K562 (cell line): Measurements from ENCODE around the gene ITPR1.

Experiments
- CEBPB ChIP-seq: fragments of 450-650 bp; IDR thresholded peaks from 2 replicates; pipeline ENCODE4 v1.6.1; 2016; ENCODE audit warnings: missing genetic modification characterization, missing compliant biosample characterization
- DPF2 ChIP-seq: fragments of 450-650 bp; IDR thresholded peaks from 2 replicates; pipeline ENCODE4 v1.6.1; 2016
- ESRRA ChIP-seq: fragments of 450-650 bp; IDR thresholded peaks from 2 replicates; pipeline ENCODE4 v1.6.1; 2014; ENCODE audit warnings: low read depth, mild to moderate bottlenecking, moderate library complexity, borderline replicate concordance
- GABPA ChIP-seq: fragments of 200-800 bp; sonication (Bioruptor generic); conservative IDR thresholded peaks from 2 replicates; pipeline ENCODE4 v1.6.1; 2016; ENCODE audit warnings: low read depth, missing genetic modification characterization, missing compliant biosample characterization
- MYC ChIP-seq, 2 experiments: fragments of 250-450 bp in 1 of 2; sonication (Bioruptor Pico) in 1 of 2; IDR thresholded peaks; 2 replicates each; pipeline versions ENCODE4 v1.5.1 to v1.6.1; 2012 to 2021; ENCODE audit warnings: low read depth in 2 of 2, borderline replicate concordance in 1 of 2, improper control_type of control experiment in 1 of 2, low read length in 1 of 2, mild to moderate bottlenecking in 1 of 2, moderate library complexity in 1 of 2
- NCOA1 ChIP-seq: fragments of 450-650 bp; IDR thresholded peaks from 2 replicates; pipeline ENCODE4 v1.6.1; 2016; ENCODE audit warnings: low read depth
- RFX5 ChIP-seq: IDR thresholded peaks from 2 replicates; pipeline ENCODE4 v1.6.1; 2011; ENCODE audit warnings: low read depth, mild to moderate bottlenecking, improper control_type of control experiment, low read length
- SAP30 ChIP-seq: fragments of 200-600 bp; sonication (generic); IDR thresholded peaks from 2 replicates; pipeline ENCODE4 v1.6.1; 2012; ENCODE audit warnings: borderline replicate concordance, low read depth, mild to moderate bottlenecking, moderate library complexity, low read length, control low read depth, inconsistent platforms; ENCODE audit not compliant: insufficient read depth, poor library complexity, severe bottlenecking
- SMAD2 ChIP-seq: fragments of 150-350 bp; IDR thresholded peaks from 2 replicates; pipeline ENCODE4 v1.6.1; 2014; ENCODE audit warnings: low read depth, mild to moderate bottlenecking, low read length
- TF ChIP-seq, protein P1 (sequence below): fragments of 450-650 bp; IDR thresholded peaks from 2 replicates; pipeline ENCODE4 v1.6.1; 2016; ENCODE audit warnings: low read depth
- TF ChIP-seq, protein P2 (sequence below), 2 experiments: fragments of 450-650 bp in 1 of 2; sonication (generic) in 1 of 2; formaldehyde crosslinking in 1 of 2; IDR thresholded peaks in 1 of 2; conservative IDR thresholded peaks in 1 of 2; 2 replicates each; pipeline versions ENCODE4 v1.6.1 to v1.8.1; 2016 to 2023; ENCODE audit warnings: mild to moderate bottlenecking in 2 of 2, moderate library complexity in 2 of 2, inconsistent platforms in 1 of 2, missing genetic modification reagents in 1 of 2
- TF ChIP-seq, protein P3 (sequence below), 3 experiments: fragments of 200-800 bp in 1 of 3; sonication (Bioruptor generic) in 1 of 3; sonication (generic) in 1 of 3; formaldehyde crosslinking in 1 of 3; IDR thresholded peaks; 2 replicates each; pipeline versions ENCODE4 v1.6.1 to v1.8.0; 2016 to 2022; ENCODE audit warnings: mild to moderate bottlenecking in 2 of 3, missing compliant biosample characterization in 2 of 3, missing genetic modification characterization in 2 of 3, missing genetic modification reagents in 1 of 3
- TF ChIP-seq, protein P4 (sequence below): fragments of 450-650 bp; IDR thresholded peaks from 2 replicates; pipeline ENCODE4 v1.6.1; 2018; ENCODE audit not compliant: partially characterized antibody
- TF ChIP-seq, protein P5 (sequence below), 3 experiments: IDR thresholded peaks in 2 of 3; conservative IDR thresholded peaks in 1 of 3; 2 replicates each; pipeline ENCODE4 v1.5.1; 2011 to 2012; ENCODE audit warnings: low read length in 3 of 3, mild to moderate bottlenecking in 3 of 3, control low read depth in 2 of 3, improper control_type of control experiment in 1 of 3, inconsistent platforms in 1 of 3, low read depth in 1 of 3, mixed read lengths in 1 of 3, moderate library complexity in 1 of 3; ENCODE audit not compliant: insufficient read depth in 2 of 3

DNA sequence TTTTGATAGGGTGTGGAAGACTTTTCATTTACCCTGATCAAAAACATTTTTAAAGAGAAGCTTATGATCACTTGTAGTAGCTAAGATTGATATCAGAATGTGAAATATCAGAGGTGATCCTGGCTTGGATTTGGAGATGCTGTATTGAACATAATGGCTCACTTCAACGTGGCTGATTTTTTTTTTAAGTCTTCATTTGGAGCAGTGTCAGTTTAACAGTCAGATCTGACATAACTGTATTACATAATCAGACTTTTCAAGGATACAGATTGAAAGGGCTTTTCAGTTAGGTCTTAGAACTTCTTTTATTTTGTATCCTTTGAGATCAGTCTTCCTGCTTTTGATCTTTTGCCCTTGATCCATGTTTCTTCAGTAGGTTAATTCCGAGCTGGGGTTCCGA lies 98.5 kb downstream of the ITPR1 start:
- TF ChIP-seq SAP30, result no peak
- TF ChIP-seq NCOA1, result no peak
- TF ChIP-seq, protein P1, sequence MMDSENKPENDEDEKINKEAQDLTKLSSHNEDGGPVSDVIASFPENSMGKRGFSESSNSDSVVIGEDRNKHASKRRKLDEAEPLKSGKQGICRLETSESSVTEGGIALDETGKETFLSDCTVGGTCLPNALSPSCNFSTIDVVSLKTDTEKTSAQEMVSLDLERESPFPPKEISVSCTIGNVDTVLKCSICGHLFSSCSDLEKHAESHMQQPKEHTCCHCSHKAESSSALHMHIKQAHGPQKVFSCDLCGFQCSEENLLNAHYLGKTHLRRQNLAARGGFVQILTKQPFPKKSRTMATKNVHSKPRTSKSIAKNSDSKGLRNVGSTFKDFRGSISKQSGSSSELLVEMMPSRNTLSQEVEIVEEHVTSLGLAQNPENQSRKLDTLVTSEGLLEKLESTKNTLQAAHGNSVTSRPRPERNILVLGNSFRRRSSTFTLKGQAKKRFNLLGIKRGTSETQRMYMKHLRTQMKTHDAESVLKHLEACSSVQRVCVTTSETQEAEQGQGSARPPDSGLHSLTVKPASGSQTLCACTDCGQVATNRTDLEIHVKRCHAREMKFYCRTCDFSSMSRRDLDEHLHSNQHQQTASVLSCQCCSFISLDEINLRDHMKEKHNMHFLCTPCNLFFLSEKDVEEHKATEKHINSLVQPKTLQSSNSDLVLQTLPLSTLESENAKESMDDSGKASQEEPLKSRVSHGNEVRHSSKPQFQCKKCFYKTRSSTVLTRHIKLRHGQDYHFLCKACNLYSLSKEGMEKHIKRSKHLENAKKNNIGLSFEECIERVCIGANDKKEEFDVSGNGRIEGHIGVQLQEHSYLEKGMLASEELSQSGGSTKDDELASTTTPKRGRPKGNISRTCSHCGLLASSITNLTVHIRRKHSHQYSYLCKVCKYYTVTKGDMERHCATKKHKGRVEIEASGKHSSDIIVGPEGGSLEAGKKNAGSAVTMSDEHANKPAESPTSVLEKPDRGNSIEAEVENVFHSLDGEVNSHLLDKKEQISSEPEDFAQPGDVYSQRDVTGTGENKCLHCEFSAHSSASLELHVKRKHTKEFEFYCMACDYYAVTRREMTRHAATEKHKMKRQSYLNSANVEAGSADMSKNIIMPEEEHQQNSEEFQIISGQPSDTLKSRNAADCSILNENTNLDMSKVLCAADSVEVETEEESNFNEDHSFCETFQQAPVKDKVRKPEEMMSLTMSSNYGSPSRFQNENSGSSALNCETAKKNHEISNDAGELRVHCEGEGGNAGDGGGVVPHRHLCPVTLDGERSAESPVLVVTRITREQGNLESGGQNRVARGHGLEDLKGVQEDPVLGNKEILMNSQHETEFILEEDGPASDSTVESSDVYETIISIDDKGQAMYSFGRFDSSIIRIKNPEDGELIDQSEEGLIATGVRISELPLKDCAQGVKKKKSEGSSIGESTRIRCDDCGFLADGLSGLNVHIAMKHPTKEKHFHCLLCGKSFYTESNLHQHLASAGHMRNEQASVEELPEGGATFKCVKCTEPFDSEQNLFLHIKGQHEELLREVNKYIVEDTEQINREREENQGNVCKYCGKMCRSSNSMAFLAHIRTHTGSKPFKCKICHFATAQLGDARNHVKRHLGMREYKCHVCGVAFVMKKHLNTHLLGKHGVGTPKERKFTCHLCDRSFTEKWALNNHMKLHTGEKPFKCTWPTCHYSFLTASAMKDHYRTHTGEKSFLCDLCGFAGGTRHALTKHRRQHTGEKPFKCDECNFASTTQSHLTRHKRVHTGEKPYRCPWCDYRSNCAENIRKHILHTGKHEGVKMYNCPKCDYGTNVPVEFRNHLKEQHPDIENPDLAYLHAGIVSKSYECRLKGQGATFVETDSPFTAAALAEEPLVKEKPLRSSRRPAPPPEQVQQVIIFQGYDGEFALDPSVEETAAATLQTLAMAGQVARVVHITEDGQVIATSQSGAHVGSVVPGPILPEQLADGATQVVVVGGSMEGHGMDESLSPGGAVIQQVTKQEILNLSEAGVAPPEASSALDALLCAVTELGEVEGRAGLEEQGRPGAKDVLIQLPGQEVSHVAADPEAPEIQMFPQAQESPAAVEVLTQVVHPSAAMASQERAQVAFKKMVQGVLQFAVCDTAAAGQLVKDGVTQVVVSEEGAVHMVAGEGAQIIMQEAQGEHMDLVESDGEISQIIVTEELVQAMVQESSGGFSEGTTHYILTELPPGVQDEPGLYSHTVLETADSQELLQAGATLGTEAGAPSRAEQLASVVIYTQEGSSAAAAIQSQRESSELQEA, result no peak
- TF ChIP-seq, protein P2, sequence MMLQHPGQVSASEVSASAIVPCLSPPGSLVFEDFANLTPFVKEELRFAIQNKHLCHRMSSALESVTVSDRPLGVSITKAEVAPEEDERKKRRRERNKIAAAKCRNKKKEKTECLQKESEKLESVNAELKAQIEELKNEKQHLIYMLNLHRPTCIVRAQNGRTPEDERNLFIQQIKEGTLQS (IDR thresholded peaks at IDR 0.05), result no peak
- TF ChIP-seq, protein P2 (CRISPR knock-in tag; conservative IDR thresholded peaks at IDR 0.05), result no peak
- TF ChIP-seq GABPA (tag), result no peak
- TF ChIP-seq, protein P3, sequence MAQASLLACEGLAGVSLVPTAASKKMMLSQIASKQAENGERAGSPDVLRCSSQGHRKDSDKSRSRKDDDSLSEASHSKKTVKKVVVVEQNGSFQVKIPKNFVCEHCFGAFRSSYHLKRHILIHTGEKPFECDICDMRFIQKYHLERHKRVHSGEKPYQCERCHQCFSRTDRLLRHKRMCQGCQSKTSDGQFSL (CRISPR knock-in tag; IDR thresholded peaks at IDR 0.05), result no peak
- TF ChIP-seq, protein P3 (tag; IDR thresholded peaks at IDR 0.05), result no peak
- no peak for TF ChIP-seq MYC (IDR thresholded peaks at IDR 0.05; ENCODE audit: low read depth, low read length)
- TF ChIP-seq MYC (CRISPR knock-in tag; IDR thresholded peaks at IDR 0.05; ENCODE audit: borderline replicate concordance, low read depth), result no peak
- no peak for TF ChIP-seq DPF2
- no peak for TF ChIP-seq SMAD2
- TF ChIP-seq, protein P4, sequence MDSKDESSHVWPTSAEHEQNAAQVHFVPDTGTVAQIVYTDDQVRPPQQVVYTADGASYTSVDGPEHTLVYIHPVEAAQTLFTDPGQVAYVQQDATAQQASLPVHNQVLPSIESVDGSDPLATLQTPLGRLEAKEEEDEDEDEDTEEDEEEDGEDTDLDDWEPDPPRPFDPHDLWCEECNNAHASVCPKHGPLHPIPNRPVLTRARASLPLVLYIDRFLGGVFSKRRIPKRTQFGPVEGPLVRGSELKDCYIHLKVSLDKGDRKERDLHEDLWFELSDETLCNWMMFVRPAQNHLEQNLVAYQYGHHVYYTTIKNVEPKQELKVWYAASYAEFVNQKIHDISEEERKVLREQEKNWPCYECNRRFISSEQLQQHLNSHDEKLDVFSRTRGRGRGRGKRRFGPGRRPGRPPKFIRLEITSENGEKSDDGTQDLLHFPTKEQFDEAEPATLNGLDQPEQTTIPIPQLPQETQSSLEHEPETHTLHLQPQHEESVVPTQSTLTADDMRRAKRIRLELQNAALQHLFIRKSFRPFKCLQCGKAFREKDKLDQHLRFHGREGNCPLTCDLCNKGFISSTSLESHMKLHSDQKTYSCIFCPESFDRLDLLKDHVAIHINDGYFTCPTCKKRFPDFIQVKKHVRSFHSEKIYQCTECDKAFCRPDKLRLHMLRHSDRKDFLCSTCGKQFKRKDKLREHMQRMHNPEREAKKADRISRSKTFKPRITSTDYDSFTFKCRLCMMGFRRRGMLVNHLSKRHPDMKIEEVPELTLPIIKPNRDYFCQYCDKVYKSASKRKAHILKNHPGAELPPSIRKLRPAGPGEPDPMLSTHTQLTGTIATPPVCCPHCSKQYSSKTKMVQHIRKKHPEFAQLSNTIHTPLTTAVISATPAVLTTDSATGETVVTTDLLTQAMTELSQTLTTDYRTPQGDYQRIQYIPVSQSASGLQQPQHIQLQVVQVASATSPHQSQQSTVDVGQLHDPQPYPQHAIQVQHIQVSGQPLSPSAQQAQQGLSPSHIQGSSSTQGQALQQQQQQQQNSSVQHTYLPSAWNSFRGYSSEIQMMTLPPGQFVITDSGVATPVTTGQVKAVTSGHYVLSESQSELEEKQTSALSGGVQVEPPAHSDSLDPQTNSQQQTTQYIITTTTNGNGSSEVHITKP, result no peak
- TF ChIP-seq, protein P5, sequence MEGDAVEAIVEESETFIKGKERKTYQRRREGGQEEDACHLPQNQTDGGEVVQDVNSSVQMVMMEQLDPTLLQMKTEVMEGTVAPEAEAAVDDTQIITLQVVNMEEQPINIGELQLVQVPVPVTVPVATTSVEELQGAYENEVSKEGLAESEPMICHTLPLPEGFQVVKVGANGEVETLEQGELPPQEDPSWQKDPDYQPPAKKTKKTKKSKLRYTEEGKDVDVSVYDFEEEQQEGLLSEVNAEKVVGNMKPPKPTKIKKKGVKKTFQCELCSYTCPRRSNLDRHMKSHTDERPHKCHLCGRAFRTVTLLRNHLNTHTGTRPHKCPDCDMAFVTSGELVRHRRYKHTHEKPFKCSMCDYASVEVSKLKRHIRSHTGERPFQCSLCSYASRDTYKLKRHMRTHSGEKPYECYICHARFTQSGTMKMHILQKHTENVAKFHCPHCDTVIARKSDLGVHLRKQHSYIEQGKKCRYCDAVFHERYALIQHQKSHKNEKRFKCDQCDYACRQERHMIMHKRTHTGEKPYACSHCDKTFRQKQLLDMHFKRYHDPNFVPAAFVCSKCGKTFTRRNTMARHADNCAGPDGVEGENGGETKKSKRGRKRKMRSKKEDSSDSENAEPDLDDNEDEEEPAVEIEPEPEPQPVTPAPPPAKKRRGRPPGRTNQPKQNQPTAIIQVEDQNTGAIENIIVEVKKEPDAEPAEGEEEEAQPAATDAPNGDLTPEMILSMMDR (IDR thresholded peaks at IDR 0.05 in 2 of 3, conservative IDR thresholded peaks at IDR 0.05 in 1 of 3; ENCODE audit: insufficient read depth in 2 of 3, low read depth in 1 of 3, low read length in 3 of 3), result no peak
- no peak for TF ChIP-seq CEBPB (tag)
- no peak for TF ChIP-seq RFX5
- no peak for TF ChIP-seq ESRRA
